IPS-15b (cell line): ENCODE results near the gene CANT1.

Source experiments
- H3K27me3 ChIP-seq: one replicate; pipeline ENCODE4 v1.6.1; 2013; ENCODE audit warnings: low read length; ENCODE audit not compliant: control insufficient read depth, insufficient read depth
- H3K36me3 ChIP-seq: one replicate; pipeline ENCODE4 v1.6.1; 2013; ENCODE audit warnings: low read length; ENCODE audit not compliant: control insufficient read depth, insufficient read depth
- H3K4me1 ChIP-seq: one replicate; pipeline ENCODE4 v1.6.1; 2013; ENCODE audit warnings: mild to moderate bottlenecking, low read length; ENCODE audit not compliant: control insufficient read depth, insufficient read depth
- H3K4me3 ChIP-seq: one replicate; pipeline ENCODE4 v1.5.1; 2013; ENCODE audit warnings: low read depth, low read length
- H3K9ac ChIP-seq: one replicate; pipeline ENCODE4 v1.6.1; 2013; ENCODE audit warnings: low read depth, mild to moderate bottlenecking, low read length
- H3K9me3 ChIP-seq: one replicate; pipeline ENCODE4 v1.6.1; 2013; ENCODE audit warnings: mild to moderate bottlenecking, low read length; ENCODE audit not compliant: control insufficient read depth, insufficient read depth

The CANT1 gene

DNA sequence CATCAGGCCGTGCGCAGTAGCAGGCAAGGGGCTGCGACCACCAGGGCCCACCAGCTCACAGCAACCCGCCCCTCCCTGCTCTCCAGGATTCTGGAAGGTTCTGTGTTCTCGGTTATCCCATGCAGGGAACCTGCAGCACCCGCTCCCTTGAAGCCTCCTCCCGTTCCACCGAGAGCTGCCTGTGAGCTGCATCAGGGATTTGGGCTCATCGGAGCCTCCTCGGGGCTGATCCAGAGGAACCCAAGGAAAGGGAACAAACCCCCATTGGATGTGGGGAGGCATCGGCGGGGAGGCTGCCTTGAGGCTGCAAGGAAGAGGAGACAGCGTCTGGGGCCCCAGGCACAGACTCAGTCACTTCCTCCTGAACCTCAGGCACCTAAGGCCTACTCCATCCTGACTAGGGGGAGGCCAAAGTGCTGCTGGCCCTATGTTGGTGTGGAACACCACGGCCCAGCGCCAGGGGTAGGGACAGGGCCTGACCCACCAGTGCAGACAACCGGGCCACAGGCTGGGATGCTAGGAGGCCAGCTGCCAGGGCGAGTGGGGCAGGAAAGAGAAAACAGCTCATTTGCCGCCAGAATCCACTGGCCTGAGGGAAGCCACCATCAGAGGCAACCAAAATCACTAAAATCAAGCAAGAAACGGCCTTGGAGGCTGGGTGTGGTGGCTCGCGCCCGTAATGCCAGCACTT is 15.4 kb downstream of the CANT1 start:
- no peak overlapping the region for H3K9ac ChIP-seq
- peaks cover 22% of the 10 kb centered on the region for H3K36me3 ChIP-seq
- H3K4me1 ChIP-seq, result no peaks in the 10 kb centered on the region
- no peaks in the 10 kb centered on the region for H3K27me3 ChIP-seq
- no peak overlapping the region for H3K4me3 ChIP-seq
- H3K9me3 ChIP-seq, result no peaks in the 10 kb centered on the region

DNA sequence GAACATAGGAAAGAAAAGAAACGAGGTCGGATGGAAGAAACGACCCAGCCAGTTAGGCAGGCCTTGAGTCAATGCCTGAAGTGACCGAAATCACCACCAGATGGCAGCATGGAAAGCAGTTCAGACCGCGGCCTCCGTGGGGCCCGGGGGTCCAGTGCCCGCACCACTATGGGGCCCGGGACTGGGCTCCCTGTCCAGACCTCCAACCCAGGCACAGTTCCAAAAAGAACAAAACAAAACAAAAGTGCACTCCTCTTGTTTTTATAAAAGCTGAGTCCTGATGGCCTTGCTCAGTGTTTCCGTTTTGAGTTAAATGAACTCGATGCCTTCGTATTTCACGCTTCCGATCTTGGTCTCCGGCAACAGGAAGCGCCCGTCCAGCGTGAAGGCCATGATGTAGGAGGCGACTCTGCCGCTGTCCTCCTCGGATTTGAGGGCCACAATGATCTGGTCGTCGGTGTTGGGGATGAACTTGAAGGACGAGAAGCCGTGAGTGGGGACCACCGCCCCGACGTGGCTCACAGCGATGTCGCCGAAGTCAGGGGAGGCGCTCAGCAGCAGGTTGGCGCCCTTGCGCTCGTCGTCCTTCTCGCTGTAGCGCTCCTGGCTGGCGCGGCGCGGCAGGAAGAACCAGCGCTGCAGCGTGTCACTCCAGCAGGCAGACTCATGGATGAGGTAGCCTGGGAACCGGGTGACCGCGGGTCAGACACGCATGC is 16.2 kb downstream of the CANT1 start:
- H3K27me3 ChIP-seq, result no peaks in the 10 kb centered on the region
- no peaks in the 10 kb centered on the region for H3K9me3 ChIP-seq
- no peaks in the 10 kb centered on the region for H3K4me1 ChIP-seq
- H3K4me3 ChIP-seq, result no peak overlapping the region
- no peak overlapping the region for H3K9ac ChIP-seq
- peaks cover 22% of the 10 kb centered on the region for H3K36me3 ChIP-seq

DNA sequence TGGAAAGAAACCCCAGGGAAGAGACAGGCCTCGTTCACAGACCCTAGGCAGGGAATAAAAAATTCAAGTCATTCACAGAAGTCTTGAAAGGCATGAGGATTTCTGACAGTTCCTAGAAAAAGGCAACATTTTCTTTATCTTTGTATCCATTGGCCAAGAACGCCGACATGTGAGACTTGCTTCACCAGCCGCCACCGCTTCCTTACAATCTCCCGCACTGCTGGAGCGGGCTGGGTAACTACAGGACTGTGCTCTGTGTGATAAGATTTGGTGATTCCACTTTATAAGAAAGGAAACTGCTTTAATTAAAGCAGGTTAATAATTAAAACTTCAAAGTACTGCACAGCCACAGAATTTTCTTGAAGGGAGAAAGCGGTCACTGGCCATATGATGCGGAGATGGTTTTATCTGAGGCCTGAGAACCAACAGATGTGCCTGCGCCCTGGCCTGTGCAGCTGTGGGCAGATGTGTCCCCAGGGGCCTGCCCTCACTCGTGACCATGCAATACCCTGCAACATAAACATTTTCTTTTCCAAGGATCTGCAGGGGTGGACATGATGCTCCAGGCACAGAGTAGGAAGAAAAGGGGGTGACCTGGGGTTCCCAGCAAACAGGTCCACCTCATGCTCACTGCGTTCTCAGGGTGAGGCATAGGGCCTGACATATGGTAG is 16.9 kb downstream of the CANT1 start:
- Histone ChIP-seq H3K27me3 (no peaks in the 10 kb centered on the region), H3K36me3 (peaks cover 20% of the 10 kb centered on the region), H3K9ac (no peak overlapping the region), H3K4me3 (no peak overlapping the region), H3K4me1 (no peaks in the 10 kb centered on the region), H3K9me3 (no peaks in the 10 kb centered on the region)

DNA sequence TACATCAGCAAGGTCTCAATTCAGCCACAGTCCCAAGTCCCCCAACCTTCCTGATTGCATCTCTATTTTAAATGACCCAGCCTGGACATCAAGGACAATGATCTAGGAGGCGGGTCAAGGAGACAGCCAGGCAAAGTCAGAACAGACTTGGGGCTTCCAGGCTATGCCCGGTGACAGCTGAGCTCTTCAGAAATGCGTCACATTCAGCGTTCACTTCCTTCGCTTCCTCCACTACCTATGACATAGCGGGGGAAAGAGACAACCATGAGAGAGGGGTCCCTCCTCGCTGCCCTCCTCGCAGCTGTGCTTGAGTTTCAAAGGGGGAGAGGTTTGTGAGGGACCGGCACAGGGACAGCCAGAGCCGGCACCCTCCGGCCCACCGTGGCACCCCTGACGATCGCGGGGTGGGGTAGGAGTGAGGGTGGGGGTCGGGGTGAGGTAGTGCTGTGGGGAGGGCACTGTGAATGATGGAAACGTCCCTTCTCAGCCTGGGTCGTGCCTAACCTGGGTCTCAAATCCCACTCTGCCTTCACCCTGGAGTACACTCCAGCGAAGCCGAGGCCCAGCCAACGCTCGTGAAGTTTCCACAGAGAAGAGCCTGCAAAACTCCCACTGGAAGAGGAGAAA is 17.5 kb downstream of the CANT1 start:
- H3K4me3 ChIP-seq, result no peak overlapping the region
- H3K36me3 ChIP-seq, result peaks cover 20% of the 10 kb centered on the region
- H3K9me3 ChIP-seq, result no peaks in the 10 kb centered on the region
- no peak overlapping the region for H3K9ac ChIP-seq
- peaks cover under 1% of the 10 kb centered on the region for H3K4me1 ChIP-seq
- H3K27me3 ChIP-seq, result no peaks in the 10 kb centered on the region

DNA sequence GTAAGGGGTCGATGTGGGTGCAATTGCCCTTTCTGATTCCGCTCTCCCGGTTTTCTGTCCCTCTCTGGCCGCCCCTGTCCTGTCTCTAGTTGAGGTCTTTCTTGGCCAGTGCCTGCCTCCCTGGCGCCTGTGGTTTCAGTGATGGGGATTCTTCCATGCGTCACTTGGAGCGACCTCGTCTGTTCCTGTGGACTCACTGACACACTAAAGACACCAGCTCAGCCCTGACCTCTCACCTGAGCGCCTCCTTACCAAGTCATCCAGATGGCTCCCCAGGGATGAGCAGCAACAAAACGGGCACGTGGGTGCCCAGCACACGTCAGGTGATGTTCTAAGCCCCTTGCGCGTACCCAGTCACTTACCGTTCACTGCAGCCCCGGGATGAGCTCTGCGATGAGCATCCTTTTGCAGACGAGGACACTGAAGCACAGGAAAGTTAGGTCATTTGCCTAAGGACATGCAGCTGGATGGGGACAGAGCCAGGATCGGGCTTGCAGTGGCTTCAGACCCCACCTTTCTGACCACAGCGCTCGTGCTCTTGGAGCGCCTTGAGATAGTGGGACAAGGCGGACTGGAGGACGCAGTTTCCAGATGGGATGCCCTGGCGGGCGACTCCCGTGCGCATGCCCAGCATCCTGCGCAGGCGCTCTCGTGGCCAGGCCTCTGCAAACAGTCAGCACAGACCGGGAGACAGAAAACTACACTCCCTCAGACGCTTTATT is 18.4 kb downstream of the CANT1 start:
- H3K27me3 ChIP-seq, result no peaks in the 10 kb centered on the region
- no peak overlapping the region for H3K9ac ChIP-seq
- H3K36me3 ChIP-seq, result peaks cover 12% of the 10 kb centered on the region
- no peak overlapping the region for H3K4me3 ChIP-seq
- no peaks in the 10 kb centered on the region for H3K9me3 ChIP-seq
- peaks cover 7% of the 10 kb centered on the region for H3K4me1 ChIP-seq

DNA sequence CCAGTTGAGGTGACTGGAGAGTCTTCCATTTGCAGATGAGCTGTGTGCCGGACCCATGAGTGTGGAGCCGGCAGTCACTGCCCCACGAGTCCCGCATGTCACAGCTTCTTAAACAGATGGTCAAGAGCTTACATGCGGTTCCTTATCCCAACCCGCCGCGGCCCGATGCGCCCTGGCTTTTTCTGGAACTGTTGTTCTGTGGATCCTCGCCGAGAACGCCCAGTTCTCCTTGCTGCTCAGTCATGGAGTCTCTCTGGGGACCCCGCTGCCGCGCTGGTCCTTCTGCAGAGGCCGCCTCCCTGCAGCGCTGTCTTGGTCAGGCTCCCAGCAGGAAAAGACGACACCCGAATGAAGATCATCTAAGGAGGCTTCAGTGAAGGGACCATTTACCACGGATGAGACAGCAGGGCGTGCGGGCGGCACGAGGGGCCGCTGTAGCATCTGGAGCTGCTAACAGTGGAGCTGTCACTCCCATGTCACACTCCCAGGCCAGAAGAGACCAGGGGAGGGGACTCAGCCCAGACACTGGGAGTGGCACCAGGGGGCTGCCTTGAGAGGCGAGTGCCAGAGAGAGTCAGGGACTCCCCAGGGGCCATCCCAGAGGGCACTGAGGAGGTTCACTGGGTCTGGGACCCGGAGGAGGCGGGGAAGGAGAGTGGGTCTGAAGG is 19.1 kb downstream of the CANT1 start:
- H3K9me3 ChIP-seq, result no peaks in the 10 kb centered on the region
- no peaks in the 10 kb centered on the region for H3K27me3 ChIP-seq
- H3K4me3 ChIP-seq, result no peak overlapping the region
- H3K4me1 ChIP-seq, result peaks cover 7% of the 10 kb centered on the region
- H3K9ac ChIP-seq, result no peak overlapping the region
- H3K36me3 ChIP-seq, result peaks cover 8% of the 10 kb centered on the region

DNA sequence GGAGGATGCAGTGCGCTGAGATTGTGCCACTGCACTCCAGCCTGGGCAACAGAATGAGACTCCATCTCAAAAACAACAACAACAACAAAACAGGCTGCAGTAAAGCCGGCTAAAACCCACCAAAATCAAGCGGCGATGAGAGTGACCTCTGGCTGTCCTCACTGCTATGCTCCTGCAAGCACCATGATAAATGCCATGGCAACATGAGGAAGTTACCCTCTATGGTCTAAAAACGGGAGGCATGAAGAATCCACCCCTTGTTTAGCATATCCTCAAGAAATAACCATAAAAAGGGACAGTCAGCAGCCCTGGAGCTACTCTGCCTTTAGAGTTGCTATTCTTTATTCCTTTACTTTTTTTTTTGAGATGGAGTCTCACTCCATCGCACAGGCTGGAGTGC is 21.4 kb downstream of the CANT1 start:
- Histone ChIP-seq H3K9me3 (no peaks in the 10 kb centered on the region), H3K27me3 (no peaks in the 10 kb centered on the region), H3K9ac (no peak overlapping the region), H3K36me3 (peaks cover 5% of the 10 kb centered on the region), H3K4me3 (no peak overlapping the region), H3K4me1 (peaks cover 7% of the 10 kb centered on the region)

DNA sequence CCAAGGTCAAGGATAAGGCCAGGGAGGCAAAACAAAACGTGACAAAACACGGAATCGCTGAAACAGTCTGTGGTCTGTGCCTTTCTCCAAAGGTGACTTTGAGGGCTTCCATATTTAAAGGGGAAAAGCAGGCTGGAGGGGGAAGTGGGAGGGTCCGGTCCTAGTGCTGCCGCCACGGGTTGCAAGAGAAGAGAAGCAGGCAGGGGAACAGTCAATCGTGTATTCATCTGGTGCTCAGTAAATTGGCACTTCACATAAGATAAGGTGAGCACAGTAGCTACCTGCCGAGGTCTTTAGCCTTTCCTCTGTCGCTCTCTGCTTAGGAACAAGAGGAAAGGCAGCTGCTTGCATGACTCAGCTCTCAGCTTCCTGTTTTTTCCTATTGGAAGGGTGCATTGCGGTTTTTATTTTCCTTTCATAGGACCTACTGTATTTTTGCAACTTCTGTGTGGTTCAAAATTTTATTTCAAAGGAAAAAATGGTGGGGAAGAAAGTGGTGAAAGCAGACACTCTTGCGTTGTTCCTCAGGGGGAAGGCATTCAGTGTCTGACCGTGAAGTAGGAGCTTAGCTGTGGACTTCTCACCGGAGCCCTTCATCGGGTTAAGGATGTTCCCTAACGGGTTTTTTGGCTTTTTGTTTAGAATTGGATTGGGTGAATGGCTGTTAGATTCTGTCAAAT is 22.8 kb downstream of the CANT1 start:
- Histone ChIP-seq H3K4me1 (peaks cover 7% of the 10 kb centered on the region), H3K9ac (no peak overlapping the region), H3K27me3 (no peaks in the 10 kb centered on the region), H3K36me3 (peaks cover 5% of the 10 kb centered on the region), H3K4me3 (no peak overlapping the region), H3K9me3 (no peaks in the 10 kb centered on the region)

DNA sequence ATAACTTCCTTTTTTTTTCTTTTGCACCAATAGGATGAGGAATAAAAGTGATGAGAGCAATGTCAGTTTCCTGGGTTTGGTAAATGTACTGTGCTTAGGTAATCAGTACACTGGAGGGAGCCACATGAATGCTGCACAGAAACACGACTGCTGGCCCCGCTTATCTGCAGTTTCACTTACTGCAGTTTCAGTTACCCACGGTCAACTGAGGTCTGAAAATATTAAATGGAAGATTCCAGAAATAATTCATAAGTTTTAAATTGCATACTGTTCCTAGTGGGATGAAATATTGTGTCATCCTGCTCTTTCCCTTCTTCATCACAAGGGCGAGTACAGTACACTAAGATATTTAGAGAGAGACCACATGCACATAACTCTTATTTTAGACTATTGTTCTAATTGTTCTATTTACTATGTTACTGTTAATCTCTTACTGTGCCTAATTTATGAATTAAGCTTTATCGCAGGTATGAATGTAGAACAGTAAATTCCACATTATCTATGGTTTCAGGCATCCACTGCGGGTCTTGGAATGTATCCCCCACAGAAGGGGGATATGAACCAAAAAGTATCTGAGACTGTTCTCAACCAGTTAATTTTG is 23.4 kb downstream of the CANT1 start:
- H3K36me3 ChIP-seq, result peaks cover 5% of the 10 kb centered on the region
- H3K9me3 ChIP-seq, result no peaks in the 10 kb centered on the region
- no peaks in the 10 kb centered on the region for H3K27me3 ChIP-seq
- H3K4me1 ChIP-seq, result peaks cover 7% of the 10 kb centered on the region
- H3K9ac ChIP-seq, result no peak overlapping the region
- no peak overlapping the region for H3K4me3 ChIP-seq

DNA sequence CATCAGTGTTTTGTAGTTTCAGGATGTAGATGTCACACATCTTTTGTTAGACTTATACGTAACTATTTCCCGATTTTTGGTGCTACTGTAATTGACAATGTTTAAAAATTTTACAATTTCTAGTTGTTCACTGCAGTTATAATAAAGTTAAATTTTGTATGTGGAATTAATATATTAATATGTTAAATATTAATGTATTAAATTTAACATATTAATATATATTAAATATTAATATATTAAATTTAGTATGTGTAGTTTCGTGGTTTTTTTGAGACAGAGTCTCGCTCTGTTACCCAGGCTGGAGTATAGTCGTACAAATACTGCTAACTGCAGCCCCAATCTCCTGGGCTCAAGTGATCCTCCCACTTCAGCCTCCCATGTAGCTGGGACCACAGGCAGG is 24.2 kb downstream of the CANT1 start:
- no peak overlapping the region for H3K9ac ChIP-seq
- H3K27me3 ChIP-seq, result no peaks in the 10 kb centered on the region
- no peak overlapping the region for H3K4me3 ChIP-seq
- no peaks in the 10 kb centered on the region for H3K9me3 ChIP-seq
- H3K4me1 ChIP-seq, result peaks cover 7% of the 10 kb centered on the region
- H3K36me3 ChIP-seq, result peaks cover 2% of the 10 kb centered on the region
